ENCODE data around the gene SERPING1. TPM values are rescaled to one million over a fixed set of nuclear protein-coding genes. Genes with fewer than 3 reads are reported as not detected.

Gene SERPING1
- polyA plus RNA-seq, 1 donor from 2014 or later, result 0.22 TPM

GRCh38 chr11:57630171-57630570 lies 32.7 kb downstream of the SERPING1 start:
- no peaks in the 10 kb centered on the region for H3K9me3 ChIP-seq (ENCODE audit: low read length)
- H3K27me3 ChIP-seq (ENCODE audit: insufficient read depth, low read depth, low read length), result no peaks in the 10 kb centered on the region
- H3K9me2 ChIP-seq (ENCODE audit: insufficient read depth, low read length), result no peaks in the 10 kb centered on the region
- H3K79me2 ChIP-seq (replicated peaks; ENCODE audit: insufficient read depth, low read length), result no peaks in the 10 kb centered on the region
- H3K36me3 ChIP-seq (ENCODE audit: insufficient read depth, low read length), result no peaks in the 10 kb centered on the region
- H2AFZ ChIP-seq (ENCODE audit: low read depth, low read length), result no peak overlapping the region
- no peak overlapping the region for H3K4me2 ChIP-seq (ENCODE audit: low read length)
- H4K20me1 ChIP-seq (ENCODE audit: insufficient read depth), result no peaks in the 10 kb centered on the region
- H3K27ac ChIP-seq (ENCODE audit: low read length), result no peak overlapping the region
- H3F3A ChIP-seq (ENCODE audit: insufficient read depth, low read length, poor library complexity, severe bottlenecking), result no peaks in the 10 kb centered on the region
- no peak for TF ChIP-seq SMC3 (conservative IDR thresholded peaks at IDR 0.05; ENCODE audit: poor library complexity)
- no peak for TF ChIP-seq MXI1 (conservative IDR thresholded peaks at IDR 0.05; ENCODE audit: poor library complexity, severe bottlenecking)
- no peak for TF ChIP-seq EZH2 (IDR thresholded peaks at IDR 0.05; ENCODE audit: borderline replicate concordance, insufficient read depth, low read length, poor library complexity, severe bottlenecking)
- no peak for TF ChIP-seq REST (IDR thresholded peaks at IDR 0.05; ENCODE audit: borderline replicate concordance)
- no peak for TF ChIP-seq POLR2AphosphoS5 (IDR thresholded peaks at IDR 0.05)
- TF ChIP-seq RAD21 (conservative IDR thresholded peaks at IDR 0.05), result no peak
- no peak for TF ChIP-seq TAF1 (IDR thresholded peaks at IDR 0.05; ENCODE audit: low read depth)
- TF ChIP-seq EP300 (conservative IDR thresholded peaks at IDR 0.05; ENCODE audit: poor library complexity, severe bottlenecking), result no peak
- TF ChIP-seq, protein P1, sequence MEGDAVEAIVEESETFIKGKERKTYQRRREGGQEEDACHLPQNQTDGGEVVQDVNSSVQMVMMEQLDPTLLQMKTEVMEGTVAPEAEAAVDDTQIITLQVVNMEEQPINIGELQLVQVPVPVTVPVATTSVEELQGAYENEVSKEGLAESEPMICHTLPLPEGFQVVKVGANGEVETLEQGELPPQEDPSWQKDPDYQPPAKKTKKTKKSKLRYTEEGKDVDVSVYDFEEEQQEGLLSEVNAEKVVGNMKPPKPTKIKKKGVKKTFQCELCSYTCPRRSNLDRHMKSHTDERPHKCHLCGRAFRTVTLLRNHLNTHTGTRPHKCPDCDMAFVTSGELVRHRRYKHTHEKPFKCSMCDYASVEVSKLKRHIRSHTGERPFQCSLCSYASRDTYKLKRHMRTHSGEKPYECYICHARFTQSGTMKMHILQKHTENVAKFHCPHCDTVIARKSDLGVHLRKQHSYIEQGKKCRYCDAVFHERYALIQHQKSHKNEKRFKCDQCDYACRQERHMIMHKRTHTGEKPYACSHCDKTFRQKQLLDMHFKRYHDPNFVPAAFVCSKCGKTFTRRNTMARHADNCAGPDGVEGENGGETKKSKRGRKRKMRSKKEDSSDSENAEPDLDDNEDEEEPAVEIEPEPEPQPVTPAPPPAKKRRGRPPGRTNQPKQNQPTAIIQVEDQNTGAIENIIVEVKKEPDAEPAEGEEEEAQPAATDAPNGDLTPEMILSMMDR (IDR thresholded peaks at IDR 0.05; ENCODE audit: poor library complexity, severe bottlenecking), result no peak
- no peak overlapping the region for H3K4me3 ChIP-seq (ENCODE audit: low read length)
- H3K9ac ChIP-seq (ENCODE audit: low read length), result no peak overlapping the region

DNA sequence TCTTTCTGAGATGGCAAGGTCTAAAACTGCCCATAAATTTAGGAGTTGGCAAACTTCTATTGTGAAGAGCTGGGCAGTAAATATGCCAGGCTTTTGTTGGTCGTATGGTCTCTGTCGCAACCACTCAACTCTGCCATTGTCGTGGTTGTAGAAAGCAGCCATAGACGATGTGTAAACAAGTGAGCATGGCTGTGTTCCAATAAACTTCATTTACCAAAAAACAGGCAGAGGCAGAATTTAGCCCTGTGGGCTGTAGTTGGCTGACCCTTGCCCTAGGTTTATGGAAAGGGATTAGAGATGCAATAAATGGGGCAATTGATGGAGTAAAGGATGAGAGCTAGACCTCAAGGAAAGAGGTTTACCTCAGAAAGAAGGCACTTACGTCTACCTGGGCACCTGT lies 34.6 kb downstream of the SERPING1 start:
- no peaks in the 10 kb centered on the region for H3K9me2 ChIP-seq (ENCODE audit: insufficient read depth, low read length)

More for the DNA sequence above, 34.6 kb downstream of the SERPING1 start:
- H2AFZ ChIP-seq (ENCODE audit: low read depth, low read length), result no peak overlapping the region
- TF ChIP-seq SMC3 (conservative IDR thresholded peaks at IDR 0.05; ENCODE audit: poor library complexity) (no peak), RAD21 (conservative IDR thresholded peaks at IDR 0.05) (no peak), MXI1 (conservative IDR thresholded peaks at IDR 0.05; ENCODE audit: poor library complexity, severe bottlenecking) (no peak), EP300 (conservative IDR thresholded peaks at IDR 0.05; ENCODE audit: poor library complexity, severe bottlenecking) (no peak), TAF1 (IDR thresholded peaks at IDR 0.05; ENCODE audit: low read depth) (no peak), EZH2 (IDR thresholded peaks at IDR 0.05; ENCODE audit: borderline replicate concordance, insufficient read depth, low read length, poor library complexity, severe bottlenecking) (no peak), POLR2AphosphoS5 (IDR thresholded peaks at IDR 0.05) (no peak), REST (IDR thresholded peaks at IDR 0.05; ENCODE audit: borderline replicate concordance) (no peak)
- TF ChIP-seq, protein P1 (IDR thresholded peaks at IDR 0.05; ENCODE audit: poor library complexity, severe bottlenecking), result no peak
- no peaks in the 10 kb centered on the region for H3K27me3 ChIP-seq (ENCODE audit: insufficient read depth, low read depth, low read length)
- no peaks in the 10 kb centered on the region for H4K20me1 ChIP-seq (ENCODE audit: insufficient read depth)
- H3K9ac ChIP-seq (ENCODE audit: low read length), result no peak overlapping the region
- H3K4me2 ChIP-seq (ENCODE audit: low read length), result no peak overlapping the region
- H3K79me2 ChIP-seq (replicated peaks; ENCODE audit: insufficient read depth, low read length), result no peaks in the 10 kb centered on the region
- no peak overlapping the region for H3K4me3 ChIP-seq (ENCODE audit: low read length)
- H3K36me3 ChIP-seq (ENCODE audit: insufficient read depth, low read length), result no peaks in the 10 kb centered on the region
- H3F3A ChIP-seq (ENCODE audit: insufficient read depth, low read length, poor library complexity, severe bottlenecking), result no peaks in the 10 kb centered on the region
- no peaks in the 10 kb centered on the region for H3K9me3 ChIP-seq (ENCODE audit: low read length)
- H3K27ac ChIP-seq (ENCODE audit: low read length), result no peak overlapping the region
